ENCODE measurements around the gene B4GALT4. TPM values are rescaled to one million over a fixed set of nuclear protein-coding genes. Genes with fewer than 3 reads are reported as not detected.

B4GALT4 gene
- polyA plus RNA-seq, 1 of the 3 experiments (the other 2 are of a cell fraction) = 15.7 TPM

- TF ChIP-seq USF2 (IDR thresholded peaks at IDR 0.05; ENCODE audit: borderline replicate concordance, low read depth, low read length) (no peak), GABPA (IDR thresholded peaks at IDR 0.05; ENCODE audit: low read depth) (no peak), TAF1 (IDR thresholded peaks at IDR 0.05; ENCODE audit: borderline replicate concordance, low read depth, low read length) (no peak), USF1 (IDR thresholded peaks at IDR 0.05; ENCODE audit: borderline replicate concordance, low read depth) (no peak), NRF1 (IDR thresholded peaks at IDR 0.05; ENCODE audit: low read depth, low read length) (no peak)
Measured at GRCh38 chr3:119237299-119237698, 3.4 kb downstream of the B4GALT4 start (continued).

GRCh38 chr3:119236756-119237155 lies 3.9 kb downstream of the B4GALT4 start:
- Histone ChIP-seq H3K9me2 (no peaks in the 10 kb centered on the region; the same call in 1 of the 2 replicates), H3F3A (replicated peaks; ENCODE audit: insufficient read depth) (peaks cover 35% of the 10 kb centered on the region), H3K36me3 (replicated peaks in 1 of 2; ENCODE audit: control insufficient read depth in 1 of 2, insufficient read depth in 2 of 2, low read length in 1 of 2) (peaks cover 42 to 46% of the 10 kb centered on the region in 2 experiments), H3K79me2 (ENCODE audit: insufficient read depth) (peaks cover 48% of the 10 kb centered on the region), H3K4me2 (no peak overlapping the region), H2AFZ (ENCODE audit: low read depth) (no peak overlapping the region), H3K27ac (ENCODE audit: low read depth in 2 of 2, low read length in 1 of 2) (no peak overlapping the region; a peak in 1 of 4 replicates), H3K4me1 (ENCODE audit: control insufficient read depth in 1 of 2, insufficient read depth in 2 of 2, low read depth in 1 of 2, low read length in 1 of 2) (peaks cover 3 to 8% of the 10 kb centered on the region in 2 experiments; a peak in 3 of 4 replicates), H3K27me3 (ENCODE audit: insufficient read depth) (no peaks in the 10 kb centered on the region), H3K9ac (no peak overlapping the region), H4K20me1 (ENCODE audit: insufficient read depth) (no peaks in the 10 kb centered on the region; the same call in 1 of the 2 replicates), H3K9me3 (no peaks in the 10 kb centered on the region), H3K4me3 (ENCODE audit: low read depth in 2 of 2, low read length in 1 of 2) (no peak overlapping the region)
- TF ChIP-seq TAF1 (IDR thresholded peaks at IDR 0.05; ENCODE audit: borderline replicate concordance, low read depth, low read length) (no peak), TEAD4 (IDR thresholded peaks at IDR 0.05; ENCODE audit: borderline replicate concordance, insufficient read depth) (no peak), FOXM1 (IDR thresholded peaks at IDR 0.05; ENCODE audit: low read depth) (no peak), IRF3 (IDR thresholded peaks at IDR 0.05; ENCODE audit: low read depth, low read length) (no peak)
- DNase-seq = no peak
- CTCF ChIA-PET = interaction anchor here (0.9 to 1.0 kb wide), 2 partner anchors 19 to 91 kb away, joined by 3 read pairs; partner anchors contain the start of gene TEX55
- POLR2A ChIA-PET = no interaction called here
- 96% methylated on average over 2 of the region's 7 CpGs for WGBS (ENCODE audit: low lambda C conversion rate)

GRCh38 chr3:119235151-119235550 lies 5.5 kb downstream of the B4GALT4 start:
- POLR2A ChIA-PET = no interaction called here
- H3K4me1 ChIP-seq (ENCODE audit: control insufficient read depth in 1 of 2, insufficient read depth in 2 of 2, low read depth in 1 of 2, low read length in 1 of 2) = peaks cover 3 to 8% of the 10 kb centered on the region in 2 experiments; a peak in 3 of 4 replicates
- no peaks in the 10 kb centered on the region for H3K9me3 ChIP-seq
- peak overlapping the region in 1 of 2 experiments; percentile 66; a peak in 2 of 4 replicates for H3K27ac ChIP-seq (ENCODE audit: low read depth in 2 of 2, low read length in 1 of 2)
- H3F3A ChIP-seq (replicated peaks; ENCODE audit: insufficient read depth) = peaks cover 29% of the 10 kb centered on the region
- no peaks in the 10 kb centered on the region for H3K27me3 ChIP-seq (ENCODE audit: insufficient read depth)
- no peak overlapping the region for H2AFZ ChIP-seq (ENCODE audit: low read depth)
- peak overlapping the region; percentile 16; the same call in 1 of the 2 replicates for H3K9ac ChIP-seq
- no peaks in the 10 kb centered on the region; the same call in 1 of the 2 replicates for H4K20me1 ChIP-seq (ENCODE audit: insufficient read depth)
- WGBS (ENCODE audit: low lambda C conversion rate) = 50% methylated on average over 1 of the region's 1 CpG
- CTCF ChIA-PET = interaction anchor here (0.6 kb wide), 1 partner anchor 90 kb away, joined by 3 read pairs; no protein-coding TSS in a partner anchor
- peak overlapping the region; percentile 18; the same call in 1 of the 2 replicates for H3K4me2 ChIP-seq
- H3K4me3 ChIP-seq (ENCODE audit: low read depth in 2 of 2, low read length in 1 of 2) = no peak overlapping the region
- no peaks in the 10 kb centered on the region; the same call in 1 of the 2 replicates for H3K9me2 ChIP-seq
- peaks cover 51 to 60% of the 10 kb centered on the region in 2 experiments for H3K36me3 ChIP-seq (replicated peaks in 1 of 2; ENCODE audit: control insufficient read depth in 1 of 2, insufficient read depth in 2 of 2, low read length in 1 of 2)
- DNase-seq = no peak
- peaks cover 52% of the 10 kb centered on the region for H3K79me2 ChIP-seq (ENCODE audit: insufficient read depth)
- TF ChIP-seq YY1 (IDR thresholded peaks at IDR 0.05; ENCODE audit: low read depth) (no peak), MXI1 (IDR thresholded peaks at IDR 0.05; ENCODE audit: low read depth, low read length) (no peak), EZH2phosphoT487 (IDR thresholded peaks at IDR 0.05; ENCODE audit: borderline replicate concordance, low read depth) (no peak), CTCF (IDR thresholded peaks at IDR 0.05) (no peak), MEF2A (IDR thresholded peaks at IDR 0.05; ENCODE audit: borderline replicate concordance, low read depth) (no peak), RXRA (IDR thresholded peaks at IDR 0.05; ENCODE audit: borderline replicate concordance, low read depth) (no peak), SIN3A (IDR thresholded peaks at IDR 0.05; ENCODE audit: borderline replicate concordance, low read depth, low read length) (no peak), FOSL2 (IDR thresholded peaks at IDR 0.05; ENCODE audit: borderline replicate concordance, low read depth) (no peak; the same call in 1 of the 2 replicates), POLR2AphosphoS5 (IDR thresholded peaks at IDR 0.05; ENCODE audit: low read depth, low read length) (no peak), NRF1 (IDR thresholded peaks at IDR 0.05; ENCODE audit: low read depth, low read length) (no peak), EP300 (IDR thresholded peaks at IDR 0.05; ENCODE audit: borderline replicate concordance in 1 of 2, low read depth in 1 of 2, low read length in 1 of 2) (no peak), JUND (IDR thresholded peaks at IDR 0.05) (no peak), IRF3 (IDR thresholded peaks at IDR 0.05; ENCODE audit: low read depth, low read length) (no peak), TCF12 (IDR thresholded peaks at IDR 0.05) (no peak)
